SH-SY5Y (cell line): ENCODE data around the gene ADAM22.

ENCODE experiments used
- GATA2 ChIP-seq: IDR thresholded peaks from 2 replicates; pipeline ENCODE4 v1.6.1; 2011; ENCODE audit warnings: mild to moderate bottlenecking, low read depth, low read length
- GATA3 ChIP-seq: IDR thresholded peaks from 2 replicates; pipeline ENCODE4 v1.6.1; 2011; ENCODE audit warnings: low read depth, mild to moderate bottlenecking, low read length, moderate library complexity

The ADAM22 gene

DNA sequence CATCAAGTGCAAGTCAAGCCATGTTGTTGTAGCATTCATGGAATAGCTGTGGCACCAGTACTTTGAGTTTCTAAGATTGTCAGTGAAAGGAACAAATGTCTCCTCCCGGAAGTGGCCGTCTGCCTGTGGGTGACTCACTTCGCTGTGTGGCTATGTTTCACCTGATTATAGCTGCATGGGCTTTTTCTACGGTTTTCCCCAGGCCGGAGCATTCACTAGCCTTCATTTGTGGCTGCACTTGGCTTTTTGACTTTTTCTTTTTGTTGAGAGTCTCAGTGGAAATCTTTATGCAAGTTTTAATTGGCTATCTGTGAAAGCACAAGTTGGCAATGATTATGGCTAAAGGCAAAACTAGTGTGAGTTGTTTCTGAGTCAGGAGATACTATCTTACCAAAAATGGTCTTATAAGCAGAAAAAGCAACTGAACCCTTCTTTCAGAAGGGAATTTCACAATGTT, 250.8 kb downstream of the ADAM22 start:
- TF ChIP-seq GATA3 (no peak), GATA2 (no peak)

DNA sequence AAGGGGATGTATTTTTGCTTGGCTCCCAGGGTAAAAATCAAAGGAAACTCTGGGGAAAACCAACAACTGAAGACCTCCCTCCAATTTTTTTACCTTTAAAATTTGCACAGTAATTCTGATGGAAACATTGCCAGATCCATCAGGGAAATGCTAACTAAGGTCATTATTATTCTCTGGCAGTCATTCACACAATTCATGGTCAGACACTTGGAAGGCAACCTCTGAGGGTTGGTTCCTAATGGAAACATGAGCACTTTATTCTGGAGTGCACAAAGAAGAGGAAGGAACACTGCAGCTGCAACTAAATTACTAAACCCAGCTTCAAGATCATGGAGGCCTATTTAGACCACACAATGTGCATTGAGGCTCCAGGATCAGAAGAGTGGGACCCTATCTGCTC, 251.6 kb downstream of the ADAM22 start:
- TF ChIP-seq GATA2 (no peak), GATA3 (no peak)

DNA sequence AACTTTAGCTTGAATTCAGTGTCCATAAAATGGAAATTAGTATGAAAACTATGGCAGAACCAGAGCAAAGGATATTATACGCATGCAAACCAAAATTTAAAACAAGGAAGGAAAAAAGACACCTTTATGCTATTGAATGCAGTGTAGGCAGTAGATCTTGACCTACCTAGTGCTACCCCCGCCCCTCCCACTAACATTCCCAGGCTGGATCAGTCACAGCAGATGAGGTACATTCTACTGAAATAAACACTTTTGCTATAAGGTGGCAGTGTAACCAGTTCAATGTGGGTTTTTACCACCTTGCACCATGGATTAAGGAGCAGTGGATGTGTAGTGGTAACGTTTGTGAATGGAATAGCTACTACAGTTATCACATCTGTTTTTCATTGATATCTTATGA, 257.9 kb downstream of the ADAM22 start:
- TF ChIP-seq GATA2: no peak
- TF ChIP-seq GATA3: no peak

DNA sequence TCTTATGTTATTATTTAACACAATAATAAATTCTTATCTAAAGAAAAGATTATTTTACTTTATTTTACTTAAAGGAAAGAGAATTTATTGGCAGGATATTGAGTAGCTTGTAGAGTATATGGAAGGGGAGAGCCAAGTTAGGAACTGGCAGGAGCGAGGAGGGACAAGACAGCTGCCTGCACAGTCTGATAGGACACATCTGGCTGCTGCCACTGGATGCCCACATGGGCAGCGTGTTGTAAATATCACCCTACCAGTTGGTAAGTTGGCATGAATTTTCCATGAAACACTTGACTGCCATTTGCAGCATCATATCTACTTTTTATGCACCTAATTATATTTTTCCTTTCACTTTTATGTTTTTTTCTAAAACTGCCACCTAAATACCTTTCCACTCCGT, 266.2 kb downstream of the ADAM22 start:
- TF ChIP-seq GATA2 (no peak), GATA3 (no peak)

DNA sequence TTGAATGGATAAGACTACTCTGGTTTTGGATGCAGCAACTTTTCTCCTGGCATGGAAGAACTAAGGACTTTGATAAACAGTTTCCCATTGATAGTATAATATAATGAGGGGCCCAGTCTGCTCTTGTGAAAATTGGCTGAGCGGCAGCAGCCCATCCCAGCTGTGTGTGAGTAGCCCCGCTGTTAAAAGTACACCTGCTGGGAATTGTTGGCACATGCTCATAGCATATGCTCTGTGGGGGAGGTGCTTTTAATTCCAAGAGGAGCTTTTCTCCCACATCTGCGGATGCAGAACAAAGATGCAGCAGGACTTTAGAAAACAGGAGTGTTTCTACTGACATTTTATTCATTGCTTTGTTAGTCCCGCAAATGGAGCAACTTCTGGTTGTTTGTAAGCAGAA, 266.7 kb downstream of the ADAM22 start:
- TF ChIP-seq GATA2 (no peak), GATA3 (no peak)

DNA sequence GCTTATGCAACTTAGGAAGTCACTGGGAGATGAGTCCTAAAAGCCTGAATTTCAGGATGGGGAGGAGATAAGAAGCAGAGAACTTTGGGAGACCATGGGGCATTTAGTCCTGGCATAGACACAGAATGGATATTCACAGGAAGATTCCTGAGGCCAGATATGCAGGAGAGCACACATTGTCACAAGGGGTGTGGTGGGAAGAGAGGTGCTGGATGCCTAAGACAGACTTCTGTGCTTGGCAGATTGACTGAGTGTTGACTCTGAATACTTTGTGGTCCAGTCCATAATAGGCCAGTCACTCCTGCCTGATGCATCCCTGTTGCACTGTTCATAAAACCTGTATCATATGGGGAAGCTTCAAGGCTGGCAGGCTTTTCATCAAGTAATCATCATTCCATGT, 267.3 kb downstream of the ADAM22 start:
- TF ChIP-seq GATA3: no peak
- no peak for TF ChIP-seq GATA2

DNA sequence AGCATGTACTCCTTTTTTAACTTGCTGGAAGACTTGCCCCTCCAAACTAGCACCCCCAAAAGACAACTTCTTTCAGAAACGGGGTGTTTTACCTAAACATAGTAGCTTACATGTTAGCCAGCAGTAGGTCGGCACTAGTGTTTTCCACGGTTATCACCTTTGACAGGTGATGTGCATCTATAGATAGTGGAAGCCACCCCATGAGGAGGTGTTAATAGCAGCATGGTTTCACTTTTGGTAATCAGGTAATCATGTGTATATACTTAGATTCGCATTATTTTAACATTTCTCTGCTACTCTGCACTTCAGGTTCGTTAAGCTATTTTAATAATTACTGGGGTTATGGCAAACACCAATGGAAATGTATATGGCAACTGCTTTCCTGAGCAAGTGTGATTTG, 268.2 kb downstream of the ADAM22 start:
- no peak for TF ChIP-seq GATA2
- no peak for TF ChIP-seq GATA3

DNA sequence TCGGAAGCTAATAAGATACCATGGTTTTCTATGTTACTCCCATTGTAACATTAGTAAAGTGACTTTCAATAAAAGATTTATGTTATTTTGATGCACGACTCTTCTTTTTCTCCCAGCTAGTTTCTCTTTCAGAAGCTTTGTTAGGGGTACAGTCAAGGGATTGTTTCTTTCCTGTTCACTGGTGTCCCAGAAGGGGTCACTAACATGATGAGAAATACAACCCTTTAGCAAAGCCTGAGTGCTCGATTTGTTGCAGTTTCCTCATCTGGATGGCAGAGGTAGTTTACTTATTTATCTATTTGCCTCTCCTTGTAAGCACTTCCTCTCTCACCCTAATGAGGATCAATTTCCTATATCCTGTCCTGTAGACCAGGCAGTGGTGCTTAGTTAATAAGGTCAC, 268.7 kb downstream of the ADAM22 start:
- no peak for TF ChIP-seq GATA2
- no peak for TF ChIP-seq GATA3

DNA sequence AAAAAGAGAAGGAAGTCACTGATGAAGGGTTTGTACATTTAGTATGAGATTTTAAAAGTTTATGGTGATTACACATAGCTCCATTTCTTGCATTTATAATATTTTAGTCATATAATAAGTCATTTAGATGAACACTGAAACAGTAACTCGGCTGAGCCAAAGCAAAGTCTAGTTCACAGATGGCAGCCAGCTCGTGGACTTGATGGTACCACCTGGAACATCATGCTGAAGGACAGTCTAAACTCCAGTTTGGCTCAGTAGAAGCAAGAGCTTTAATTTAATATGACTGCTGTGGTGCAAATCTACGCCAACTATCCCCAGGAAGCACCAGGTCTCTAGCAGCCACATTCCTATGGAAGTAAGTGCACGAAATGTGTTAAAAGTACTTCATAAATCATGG, 269.4 kb downstream of the ADAM22 start:
- TF ChIP-seq GATA3: no peak
- no peak for TF ChIP-seq GATA2

DNA sequence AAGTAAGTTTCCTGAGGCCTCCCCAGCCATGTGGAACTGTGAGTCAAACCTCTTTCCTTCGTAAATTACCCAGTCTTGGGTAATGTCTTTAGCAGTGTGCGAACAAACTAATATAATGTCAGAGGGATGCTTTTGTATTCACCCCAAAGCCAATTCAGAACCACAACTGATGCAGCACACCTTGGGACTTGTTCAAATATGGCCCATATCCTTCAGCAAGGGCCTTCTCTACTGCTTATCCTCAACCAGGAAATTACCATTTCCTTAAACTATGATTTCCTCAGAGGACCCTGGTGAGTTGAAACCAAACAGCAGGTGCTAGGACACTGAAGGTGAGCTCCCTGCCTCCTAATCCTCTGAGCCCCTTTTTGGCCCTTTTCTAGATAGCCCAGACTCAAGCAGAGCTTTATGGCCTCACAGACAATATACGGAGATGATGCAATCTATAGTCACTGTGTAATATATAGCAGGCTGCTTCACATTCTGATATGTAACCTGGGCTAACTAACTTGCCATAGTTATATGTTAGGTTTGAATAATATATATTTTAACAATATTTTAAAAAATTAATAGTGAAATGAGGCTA, 270.6 kb downstream of the ADAM22 start:
- TF ChIP-seq GATA2: no peak
- TF ChIP-seq GATA3: no peak

DNA sequence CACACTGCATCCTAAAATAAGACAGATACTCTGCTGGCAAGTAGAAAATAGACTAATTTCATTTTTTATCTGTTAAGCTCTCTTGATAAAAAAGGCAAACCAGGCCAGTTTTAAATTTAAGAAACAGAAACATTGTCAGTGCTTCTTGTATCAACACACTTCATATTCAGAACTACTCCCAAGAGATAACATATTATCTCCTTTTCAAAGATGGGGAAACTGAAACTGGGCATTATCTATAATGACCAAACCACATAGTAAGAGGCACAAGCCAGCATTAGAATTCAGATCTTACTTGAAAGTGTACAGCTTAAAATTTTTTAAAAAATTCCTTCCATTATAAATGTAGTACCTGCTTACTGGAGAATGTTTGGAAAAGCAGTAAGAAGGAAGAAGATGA, 271.1 kb downstream of the ADAM22 start:
- TF ChIP-seq GATA3: no peak
- TF ChIP-seq GATA2: no peak

DNA sequence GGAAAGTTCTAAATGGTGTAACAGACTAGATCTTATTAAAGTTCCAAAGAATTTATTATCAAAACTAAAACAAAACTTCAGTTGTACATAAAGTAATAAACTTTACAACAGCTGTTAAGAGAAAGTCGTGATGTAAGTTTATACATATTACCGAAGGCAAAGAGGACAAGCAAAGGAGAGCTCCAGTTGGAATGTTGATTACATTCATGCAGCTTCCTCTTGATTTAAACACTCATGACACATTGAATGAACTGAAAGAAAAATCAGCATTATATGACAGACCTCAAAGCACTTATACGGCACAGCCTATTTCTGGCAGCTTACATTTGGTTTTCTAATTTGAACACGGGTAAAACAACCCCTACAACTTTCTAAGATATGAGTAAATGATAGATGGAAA, 272.2 kb downstream of the ADAM22 start:
- TF ChIP-seq GATA3: no peak
- no peak for TF ChIP-seq GATA2

DNA sequence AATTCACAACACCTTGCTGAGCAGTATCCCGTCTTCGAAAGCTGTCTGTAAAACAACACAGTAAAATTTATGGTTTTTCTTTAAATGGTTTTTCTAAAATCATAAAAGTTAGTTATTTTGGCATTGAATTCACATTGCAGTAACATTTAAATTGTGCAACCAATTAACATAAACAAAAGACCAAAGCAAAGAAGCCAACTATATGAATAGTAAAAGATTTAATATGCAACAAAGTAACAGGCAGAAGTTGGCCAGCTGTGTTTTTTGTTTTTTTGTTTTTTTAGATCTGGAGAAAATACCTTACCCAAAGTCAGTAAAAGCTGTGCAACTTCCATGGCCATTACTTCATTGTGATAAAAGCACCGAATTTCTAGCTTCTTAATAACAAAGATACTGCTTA, 274.5 kb downstream of the ADAM22 start:
- TF ChIP-seq GATA3 (no peak), GATA2 (no peak)

DNA sequence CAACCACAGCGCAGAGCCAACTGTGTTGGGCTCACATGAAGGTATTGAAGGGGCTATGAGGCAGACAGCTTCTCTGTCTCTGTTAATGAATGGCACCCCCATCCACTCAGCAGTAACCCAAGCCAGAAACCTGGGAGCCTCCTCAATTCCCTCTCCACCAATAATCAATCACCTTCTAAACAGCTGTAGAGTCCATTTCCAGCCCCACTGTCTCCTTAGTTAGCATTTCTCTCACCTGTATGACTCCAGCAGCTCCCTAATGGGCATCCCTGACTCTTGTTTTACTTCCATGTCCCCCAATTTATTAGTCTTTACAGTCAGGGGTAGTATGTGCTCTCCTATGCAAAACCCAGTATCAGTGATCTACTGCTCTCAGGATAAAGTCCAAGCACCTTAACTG, 278.9 kb downstream of the ADAM22 start:
- TF ChIP-seq GATA2: no peak
- no peak for TF ChIP-seq GATA3

DNA sequence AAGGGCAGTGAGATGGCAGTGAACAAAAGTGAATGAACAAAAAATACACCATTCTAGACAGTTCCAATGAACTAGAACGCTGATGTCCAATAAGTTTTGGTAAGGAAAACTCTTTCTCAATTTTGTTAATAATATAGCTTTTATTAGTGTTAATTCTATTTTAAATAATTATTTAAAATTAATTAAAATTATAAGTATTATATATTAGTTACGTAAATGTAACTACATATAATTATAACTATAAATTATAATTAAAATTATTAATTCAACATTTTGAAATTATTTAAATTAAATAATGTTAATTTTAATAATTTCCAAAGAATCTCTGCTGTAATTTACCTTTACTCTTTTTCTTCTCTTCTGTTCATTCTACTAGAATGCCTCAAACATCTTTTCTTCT, 280.4 kb downstream of the ADAM22 start:
- TF ChIP-seq GATA2 (no peak), GATA3 (no peak)

DNA sequence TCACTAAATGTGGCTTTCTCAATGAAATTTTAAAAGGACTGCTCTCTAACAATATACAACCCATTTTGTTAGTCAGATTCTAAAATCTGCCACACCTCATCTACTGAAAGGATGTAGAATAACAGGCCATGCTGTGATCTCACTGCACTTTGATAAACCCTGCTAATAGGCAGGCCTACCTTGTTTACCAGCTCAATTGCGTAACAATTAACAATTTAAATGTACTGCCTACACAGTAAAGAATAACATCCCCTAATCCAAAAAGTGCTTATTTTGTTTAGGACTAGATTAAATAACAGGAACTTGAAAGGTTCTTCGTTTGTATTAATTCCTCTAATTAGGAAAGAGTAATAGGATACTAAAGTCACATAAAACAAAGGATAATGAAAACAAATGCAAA, 281.2 kb downstream of the ADAM22 start:
- TF ChIP-seq GATA3: no peak
- no peak for TF ChIP-seq GATA2

DNA sequence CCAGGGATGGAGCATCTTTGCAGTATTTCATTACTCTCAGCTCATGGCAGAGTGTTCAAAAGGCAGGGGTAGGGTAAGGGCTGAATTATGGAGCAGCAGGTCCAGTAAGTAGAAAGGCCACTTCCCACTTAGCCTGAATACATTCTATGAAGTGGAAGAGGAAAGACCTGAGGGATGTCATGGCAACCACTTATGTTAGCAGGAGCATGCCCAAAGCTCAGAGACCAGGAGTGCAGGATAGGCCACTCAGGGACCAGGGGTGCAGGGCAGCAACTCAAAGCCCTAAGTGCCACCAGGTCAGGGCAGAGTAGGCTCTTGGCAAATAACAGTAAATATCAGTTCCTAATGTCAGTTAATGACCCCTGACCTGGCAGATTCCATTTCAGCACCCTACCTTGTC, 282.2 kb downstream of the ADAM22 start:
- TF ChIP-seq GATA2 (no peak), GATA3 (no peak)
